HT1080 (cell line): ENCODE data around the gene EMC10. TPM values are rescaled to one million over a fixed set of nuclear protein-coding genes. Genes with fewer than 3 reads are reported as not detected.

ENCODE experiments used
- DNase-seq: peaks from one replicate; pipeline ENCODE4 v3.0.0-alpha.2; 2015; ENCODE audit warnings: low read depth
- total RNA-seq: library from RNA; depleted of rRNA; stranded (reverse); fragments of >200 nt; shearing (Covaris generic); gene quantifications from 2 replicates; pipeline ENCODE4 v1.2.3, GENCODE V29; 2014

EMC10 gene
- total RNA-seq, 1 experiment from 2014 or later, result 102 TPM

DNA sequence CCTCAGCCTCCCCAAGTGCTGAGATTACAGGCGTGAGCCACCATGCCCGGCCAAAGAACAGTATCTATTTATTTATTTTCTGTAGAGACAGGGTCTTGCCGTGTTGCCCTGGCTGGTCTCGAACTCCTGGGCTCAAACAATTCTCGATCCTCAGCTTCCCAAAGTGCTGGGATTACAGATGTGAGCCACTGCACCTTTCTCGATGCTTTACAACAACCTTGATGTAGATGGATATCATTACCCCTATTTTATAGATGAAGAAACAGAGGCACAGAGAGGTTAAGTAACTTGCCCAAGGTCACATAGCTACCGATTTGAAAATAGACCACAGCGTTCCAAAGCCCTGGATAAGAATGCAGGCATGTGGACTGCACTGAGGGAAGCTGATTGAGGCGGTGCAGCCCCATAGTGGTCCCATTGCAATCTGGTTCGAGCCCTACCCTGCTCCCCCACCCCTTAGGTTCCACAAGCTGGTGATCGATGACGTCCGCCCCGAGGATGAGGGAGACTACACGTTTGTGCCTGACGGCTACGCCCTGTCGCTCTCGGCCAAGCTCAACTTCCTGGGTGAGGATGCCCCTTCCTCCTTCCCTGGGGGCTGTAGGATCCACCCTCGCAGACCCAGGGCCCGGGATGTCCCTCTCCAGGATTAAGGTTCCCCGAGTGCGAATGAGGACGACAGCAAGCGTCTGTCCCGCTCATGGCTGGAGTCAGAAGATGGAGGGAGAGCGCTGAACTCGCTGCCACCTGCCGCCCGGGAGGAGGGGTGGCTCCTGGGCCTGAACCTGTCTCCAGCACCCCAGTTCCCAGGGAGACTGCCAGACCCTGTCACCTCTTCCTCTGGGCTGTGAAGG, 25.7 kb upstream of the EMC10 start:
- DNase-seq, result no peak

DNA sequence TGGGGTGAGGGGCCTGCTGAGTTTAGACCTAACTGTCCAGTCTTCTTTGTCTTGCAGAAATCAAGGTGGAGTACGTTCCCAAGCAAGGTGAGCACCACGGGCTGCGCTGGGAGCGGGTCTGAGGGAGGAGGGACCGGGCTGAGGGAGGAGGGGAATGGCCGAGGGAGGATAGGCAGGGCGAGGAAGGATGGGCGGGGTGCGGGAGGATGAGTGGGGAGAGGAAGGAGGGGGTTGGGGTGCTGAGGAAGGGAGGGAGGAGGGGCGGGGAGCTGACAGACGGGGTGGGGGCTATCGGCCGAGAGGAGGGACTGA, 25.1 kb upstream of the EMC10 start:
- no peak for DNase-seq

DNA sequence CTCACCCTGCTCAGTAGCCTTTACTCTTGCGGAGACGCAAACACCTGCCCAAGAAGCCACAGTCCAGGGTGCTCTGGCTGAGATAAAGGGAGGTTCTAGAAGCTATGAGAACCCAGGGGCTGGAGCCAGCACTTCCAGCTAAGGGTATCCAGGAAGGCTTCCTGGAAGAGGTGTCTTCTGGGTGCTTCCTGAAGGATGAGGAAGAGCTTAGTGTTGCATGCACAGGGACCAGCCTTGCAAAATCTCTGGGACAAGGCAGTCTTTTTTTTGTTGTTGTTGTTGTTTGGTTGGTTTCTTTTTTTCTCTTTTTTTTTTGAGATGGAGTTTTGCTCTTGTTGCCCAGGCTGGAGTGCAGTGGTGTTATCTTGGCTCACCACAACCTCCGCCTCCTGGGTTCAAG, 23.1 kb upstream of the EMC10 start:
- DNase-seq, result no peak

DNA sequence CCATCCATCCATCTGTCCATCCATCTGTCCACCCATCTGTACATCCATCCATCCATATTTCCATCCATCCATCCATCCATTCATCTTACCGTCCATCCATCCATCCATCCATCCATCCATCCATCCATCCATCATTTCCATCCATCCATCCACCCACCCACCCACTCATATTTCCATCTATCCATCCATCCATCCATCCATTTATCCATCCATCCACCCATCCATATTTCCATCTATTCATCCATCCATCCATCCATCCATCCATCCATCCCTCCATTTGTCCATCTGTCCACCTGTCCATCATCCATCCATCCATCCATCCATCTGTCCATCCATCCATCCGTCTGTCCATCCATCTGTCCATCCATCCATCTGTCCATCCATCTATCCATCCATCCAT, 20.3 kb upstream of the EMC10 start:
- no peak for DNase-seq

DNA sequence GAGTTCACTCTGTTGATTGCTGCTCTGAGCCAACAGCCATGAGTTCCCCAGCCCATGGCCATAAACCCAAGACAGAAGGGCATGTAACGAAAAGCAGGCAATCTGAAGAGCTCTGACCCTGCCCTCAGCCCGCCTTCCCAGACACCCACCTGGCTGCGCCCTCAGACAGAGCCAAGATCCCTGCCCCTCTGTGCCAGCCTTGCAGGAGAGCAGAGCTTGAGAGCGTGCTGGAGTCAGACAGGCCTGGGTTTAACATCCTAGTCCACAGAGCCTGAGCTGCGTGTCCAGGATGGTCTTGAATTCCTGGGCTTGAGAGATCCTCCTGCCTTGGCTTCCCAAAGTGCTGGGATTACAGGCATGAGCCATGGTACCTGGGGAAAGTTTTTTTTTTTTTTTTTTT, 19.0 kb upstream of the EMC10 start:
- DNase-seq, result no peak

DNA sequence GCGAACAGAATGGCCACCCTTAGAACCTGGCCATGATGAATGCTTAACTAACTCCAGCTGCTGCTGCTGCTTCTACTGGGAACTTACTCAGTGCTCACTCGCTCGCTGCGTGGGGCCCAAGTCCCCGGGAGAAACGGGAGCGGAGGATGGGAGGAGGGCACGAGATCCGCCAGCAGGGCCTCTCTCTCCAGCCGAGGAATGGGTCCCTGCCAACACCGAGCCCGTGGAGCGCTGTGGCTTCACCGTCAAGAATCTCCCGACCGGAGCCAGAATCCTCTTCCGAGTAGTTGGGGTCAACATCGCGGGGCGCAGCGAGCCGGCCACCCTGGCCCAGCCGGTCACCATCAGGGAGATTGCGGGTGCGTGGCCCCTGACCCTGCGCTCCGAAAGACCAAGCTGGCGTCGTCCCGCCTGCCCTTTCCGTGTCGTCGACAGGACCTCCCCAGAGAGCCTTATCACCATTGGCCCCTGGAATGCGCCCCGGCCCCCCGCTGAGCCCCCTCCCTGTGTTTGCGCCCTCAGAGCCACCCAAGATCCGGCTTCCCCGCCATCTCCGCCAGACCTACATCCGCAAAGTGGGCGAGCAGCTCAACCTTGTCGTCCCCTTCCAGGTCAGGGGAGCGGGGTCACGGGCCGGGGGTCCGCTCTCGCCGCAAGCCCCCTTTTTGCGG, 17.8 kb upstream of the EMC10 start:
- DNase-seq, result no peak

DNA sequence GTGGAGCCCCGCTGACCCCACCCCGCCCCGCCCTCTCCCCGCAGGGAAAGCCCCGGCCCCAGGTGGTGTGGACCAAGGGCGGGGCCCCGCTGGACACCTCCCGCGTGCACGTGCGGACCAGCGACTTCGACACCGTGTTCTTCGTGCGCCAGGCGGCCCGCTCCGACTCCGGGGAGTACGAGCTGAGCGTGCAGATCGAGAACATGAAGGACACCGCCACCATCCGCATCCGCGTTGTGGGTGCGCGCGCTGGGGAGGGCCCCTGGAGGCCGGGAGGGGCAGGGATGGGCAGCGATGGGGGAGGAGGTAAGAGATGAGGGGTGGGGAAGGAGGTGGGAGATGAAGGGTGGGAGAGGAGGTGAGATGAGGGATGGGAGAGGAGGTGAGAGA, 17.2 kb upstream of the EMC10 start:
- no peak for DNase-seq

DNA sequence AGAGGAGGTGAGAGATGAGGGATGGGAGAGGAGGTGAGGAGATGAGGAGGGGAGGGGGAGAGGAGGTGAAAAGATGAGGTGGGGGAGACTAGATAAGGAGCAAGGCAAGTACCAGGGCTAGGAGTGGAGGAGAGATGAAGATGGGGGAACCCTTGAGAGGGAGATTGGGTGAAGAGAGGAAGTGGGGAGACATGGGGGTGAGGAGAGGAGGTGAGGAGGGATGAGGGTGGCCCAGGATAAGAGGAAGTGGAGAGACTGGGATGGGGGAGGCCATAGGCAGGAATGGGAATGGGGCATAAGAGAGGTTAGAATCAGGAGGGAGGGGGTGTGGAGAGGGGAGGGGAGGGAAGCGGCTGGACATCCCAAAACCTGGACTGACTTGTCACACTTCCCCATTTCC, 16.7 kb upstream of the EMC10 start:
- no peak for DNase-seq

DNA sequence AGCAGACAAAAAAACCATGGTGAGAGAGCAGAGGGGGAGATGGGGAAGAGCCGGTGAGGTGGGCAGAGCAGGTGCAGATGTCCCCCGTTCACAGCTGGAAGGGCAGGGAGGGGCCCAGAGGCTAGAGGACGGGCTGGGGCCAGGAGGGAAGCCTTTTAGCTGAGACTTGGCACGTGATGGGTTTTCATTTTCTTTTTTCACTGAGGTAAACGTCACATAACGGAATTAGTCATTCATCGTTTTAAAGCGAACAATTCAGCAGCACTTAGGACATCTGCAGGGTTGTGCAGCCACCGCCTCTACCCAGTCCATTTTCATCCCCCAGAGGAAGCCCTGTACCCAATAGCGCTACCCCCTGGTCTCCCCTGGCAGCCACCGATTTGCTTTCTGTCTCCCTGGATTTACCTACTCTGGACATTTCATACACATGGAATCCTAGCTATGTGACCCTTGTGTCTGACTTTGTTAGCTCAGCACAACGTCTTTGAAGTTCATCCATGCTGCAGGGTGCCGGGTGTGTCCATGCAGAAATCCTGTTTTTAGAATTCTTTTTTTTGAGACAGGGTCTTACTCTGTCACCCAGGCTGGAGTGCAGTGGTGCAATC, 16.0 kb upstream of the EMC10 start:
- DNase-seq, result peak; percentile 67

DNA sequence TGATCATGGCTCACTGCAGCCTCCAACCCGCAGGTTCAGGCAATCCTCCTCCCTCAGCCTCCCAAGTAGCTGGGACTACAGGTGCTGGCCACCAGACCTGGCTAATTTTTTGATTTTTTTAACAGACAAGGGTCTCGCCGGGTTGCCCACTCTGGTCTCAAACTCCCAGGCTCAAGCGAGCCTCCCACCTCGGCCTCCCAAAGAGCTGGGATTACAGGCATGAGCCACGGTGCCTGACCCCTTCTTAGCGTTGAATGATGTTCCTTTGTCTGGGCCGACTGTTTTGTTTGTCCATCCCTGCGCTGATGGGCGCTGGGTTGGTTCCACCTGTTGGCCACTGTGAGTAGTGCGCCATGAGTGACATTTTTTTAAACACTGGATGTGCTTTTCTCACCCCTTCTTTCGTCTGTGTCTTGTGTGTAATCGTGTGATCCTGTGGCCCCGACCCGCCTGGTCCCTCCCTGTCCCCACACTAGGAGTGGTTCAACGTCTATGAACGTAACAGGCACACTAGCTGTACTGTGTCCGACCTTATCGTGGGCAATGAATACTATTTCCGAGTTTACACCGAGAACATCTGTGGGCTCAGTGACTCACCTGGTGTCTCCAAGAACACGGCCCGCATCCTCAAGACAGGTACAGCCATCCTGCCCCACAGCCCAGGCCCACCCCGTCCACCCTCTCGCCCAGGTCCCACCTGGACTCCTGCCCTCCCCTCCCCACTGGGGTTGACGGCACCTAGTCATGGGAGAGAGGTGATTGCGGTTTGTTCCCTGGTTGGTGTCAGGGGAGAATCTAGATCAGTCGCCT, 15.0 kb upstream of the EMC10 start:
- peak; percentile 69 for DNase-seq

DNA sequence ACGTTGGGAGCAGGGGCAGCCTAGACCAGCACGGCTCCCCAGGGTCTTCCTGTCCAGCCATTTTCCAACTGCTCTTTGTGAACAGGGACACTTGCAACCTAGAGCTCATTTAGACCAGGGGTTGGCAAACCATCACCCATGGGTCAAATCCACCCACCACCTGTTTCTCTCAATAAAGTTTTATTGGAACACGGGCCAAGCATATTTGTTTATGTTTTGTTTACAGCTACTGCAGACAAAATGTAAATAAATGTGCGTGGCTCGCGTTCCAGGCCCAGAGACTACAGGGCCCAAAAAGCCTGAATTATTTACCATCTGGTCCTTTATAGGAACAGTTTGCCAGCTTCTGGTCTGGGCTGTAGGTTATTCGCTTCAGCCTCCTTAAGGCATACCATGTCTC, 13.3 kb upstream of the EMC10 start:
- DNase-seq, result no peak

DNA sequence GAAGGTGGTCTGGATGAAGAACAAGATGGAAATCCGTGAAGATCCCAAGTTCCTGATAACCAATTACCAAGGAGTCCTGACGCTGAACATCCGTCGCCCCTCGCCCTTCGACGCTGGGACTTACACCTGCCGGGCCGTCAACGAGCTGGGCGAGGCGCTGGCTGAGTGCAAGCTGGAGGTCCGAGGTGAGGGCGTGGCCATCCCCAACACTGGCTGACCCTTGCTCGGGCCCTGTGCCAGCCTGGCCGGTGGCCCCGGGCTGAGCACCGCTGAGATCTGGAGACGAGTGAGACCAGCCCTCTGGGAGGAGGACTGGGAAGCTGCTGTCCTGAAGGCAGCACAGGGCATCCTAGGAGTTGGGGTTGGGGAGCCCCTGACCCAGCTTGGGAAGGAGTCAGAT, 12.0 kb upstream of the EMC10 start:
- no peak for DNase-seq

DNA sequence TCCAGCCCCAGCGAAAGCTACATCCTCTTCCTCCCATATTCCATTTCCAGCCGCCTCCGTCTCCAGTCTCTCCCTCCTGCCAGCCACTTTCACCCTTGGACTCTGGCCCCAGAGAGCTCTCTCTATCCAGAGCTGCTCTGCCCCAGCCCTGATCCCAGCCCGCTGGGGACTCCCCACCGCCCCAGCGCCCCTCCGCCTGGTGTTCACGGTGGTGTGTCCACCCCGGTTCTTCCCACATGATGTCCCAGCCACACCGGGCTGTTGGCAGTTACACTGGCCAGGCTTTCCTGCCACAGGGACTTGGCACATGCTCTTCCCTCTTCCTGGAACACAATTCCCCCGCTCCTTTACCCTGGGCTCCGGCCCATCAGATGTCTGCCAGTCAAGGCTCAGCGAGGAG, 11.3 kb upstream of the EMC10 start:
- no peak for DNase-seq

DNA sequence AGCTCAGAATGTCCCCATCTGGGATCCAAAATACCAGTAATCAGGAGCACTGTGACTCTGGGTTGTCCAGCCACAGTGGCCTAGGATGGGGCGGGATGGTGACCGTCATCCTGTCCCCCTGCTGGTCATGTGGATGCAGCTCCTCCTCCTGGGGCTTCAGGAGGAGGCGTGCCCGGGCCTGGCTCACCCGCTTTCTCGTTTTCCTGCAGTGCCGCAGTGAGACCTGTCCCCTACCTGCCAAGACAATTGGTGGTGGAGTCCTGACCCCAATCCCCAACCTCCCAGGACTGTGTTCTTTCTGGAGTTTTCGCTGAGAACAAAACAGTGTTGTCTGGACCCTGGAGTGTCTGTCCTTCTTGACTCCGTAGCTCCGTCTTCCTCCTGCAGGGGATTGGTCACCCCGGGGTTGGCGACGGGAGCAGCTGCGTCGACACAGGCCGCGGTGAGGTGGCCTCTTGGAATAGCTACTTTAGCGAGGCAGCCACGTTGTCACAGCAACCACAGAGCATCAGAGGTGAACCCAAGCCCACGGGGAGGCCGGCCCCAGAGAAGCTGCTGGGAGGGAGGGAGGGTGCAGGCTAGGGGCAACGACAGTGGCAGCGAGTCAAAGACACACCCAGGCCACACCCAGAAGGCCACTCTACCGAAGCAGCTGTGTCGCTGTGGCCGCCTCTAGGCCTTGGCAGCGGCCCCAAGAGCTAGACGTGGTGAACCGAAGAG, 10.2 kb upstream of the EMC10 start:
- DNase-seq, result no peak

DNA sequence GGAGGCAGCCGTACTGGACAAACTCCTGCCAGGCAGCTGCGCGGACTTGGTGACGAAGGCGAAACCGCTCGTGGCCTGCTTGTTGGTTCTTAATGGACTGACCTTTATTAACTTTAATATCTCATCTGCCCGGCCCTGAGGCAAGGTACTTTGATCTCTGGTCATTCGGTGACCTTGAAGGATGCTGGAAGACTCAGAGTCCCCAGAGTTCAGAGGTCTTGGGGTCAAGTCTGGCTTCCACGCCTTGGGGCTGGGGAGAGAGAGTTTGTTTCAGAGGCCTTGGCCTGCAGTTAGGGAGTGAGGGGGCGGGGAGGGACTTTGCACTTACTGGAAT, 9.6 kb upstream of the EMC10 start:
- no peak for DNase-seq

DNA sequence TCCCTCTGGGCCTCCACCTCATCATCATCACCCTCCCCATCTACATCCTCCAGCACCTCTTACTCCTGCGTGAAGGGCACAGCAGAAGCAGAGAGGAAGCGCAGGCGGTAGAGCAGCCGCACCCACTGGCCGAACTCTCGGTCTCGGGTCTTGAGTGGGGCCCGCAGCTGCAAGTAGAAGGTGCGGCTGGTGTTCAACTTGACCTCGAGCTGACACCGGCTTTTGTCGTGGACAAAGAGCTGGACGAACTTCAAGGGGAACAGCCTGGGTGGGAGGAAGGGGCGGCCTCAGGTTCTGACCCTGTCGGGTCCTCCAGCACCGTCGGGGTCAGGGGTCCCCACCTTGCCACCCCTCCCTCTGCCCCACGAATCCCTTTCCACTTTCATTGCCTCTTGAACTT, 8.7 kb upstream of the EMC10 start:
- no peak for DNase-seq

DNA sequence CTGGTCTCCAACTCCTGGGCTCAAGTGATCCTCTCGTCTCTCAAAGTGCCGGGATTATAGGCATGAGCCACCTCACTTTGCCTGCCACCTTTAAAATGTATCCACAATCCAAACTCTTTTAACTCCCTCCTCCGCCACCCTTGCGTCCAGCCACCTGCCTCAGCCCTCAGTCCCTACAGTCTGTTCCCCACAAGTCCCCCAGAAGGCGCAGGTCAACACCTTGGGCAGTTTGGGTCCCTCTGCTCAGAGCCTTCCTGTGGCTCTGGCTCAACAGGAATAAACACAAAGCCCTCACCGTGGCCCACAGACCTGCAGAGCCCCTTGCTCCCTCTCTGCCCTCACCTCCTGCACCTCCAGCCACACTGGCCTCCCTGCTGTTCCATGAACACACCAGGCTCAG, 7.5 kb upstream of the EMC10 start:
- no peak for DNase-seq

DNA sequence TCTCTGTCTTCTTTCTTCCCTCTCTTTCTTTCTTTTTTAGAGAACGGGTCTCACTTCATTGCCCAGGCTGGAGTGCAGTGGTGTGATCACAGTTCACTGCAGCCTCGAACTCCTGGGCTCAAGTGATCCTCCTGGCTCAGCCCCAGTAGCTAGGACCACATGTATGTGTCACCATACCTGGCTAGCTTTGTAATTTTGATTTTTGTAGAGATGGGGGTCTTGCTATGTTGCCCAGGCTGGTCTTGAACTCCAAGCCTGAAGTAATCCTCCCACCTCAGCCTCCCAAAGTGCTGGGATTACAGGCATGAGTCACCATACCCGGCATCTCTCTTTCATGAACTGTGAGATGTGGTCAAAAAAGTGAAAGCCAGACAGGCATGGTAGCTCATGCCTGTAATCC, 3.0 kb upstream of the EMC10 start:
- peak; percentile 40 for DNase-seq

DNA sequence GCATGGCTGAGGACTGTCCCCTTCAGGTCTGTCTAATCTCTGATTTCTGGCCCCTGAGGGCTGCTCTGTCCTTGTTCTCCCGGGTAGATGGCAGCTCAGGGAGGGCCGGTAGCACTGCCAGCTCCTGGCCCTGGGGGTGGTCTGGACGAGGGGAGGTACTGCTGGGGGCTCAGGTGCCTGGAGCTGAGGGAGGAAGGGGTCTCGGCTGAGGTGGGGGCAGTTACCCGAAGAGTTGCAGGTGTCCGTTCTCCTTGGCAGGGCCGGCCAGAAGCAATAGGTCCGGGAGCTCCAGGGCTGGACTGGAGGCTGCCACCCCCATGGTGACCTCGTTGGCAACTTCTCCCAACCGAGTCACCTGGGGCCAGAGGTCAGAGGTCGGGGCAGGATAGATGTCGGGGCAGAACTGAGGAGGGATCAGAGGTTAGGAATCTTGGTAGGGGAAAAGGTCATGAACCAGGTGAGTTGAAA, 1.2 kb upstream of the EMC10 start:
- DNase-seq, result no peak

DNA sequence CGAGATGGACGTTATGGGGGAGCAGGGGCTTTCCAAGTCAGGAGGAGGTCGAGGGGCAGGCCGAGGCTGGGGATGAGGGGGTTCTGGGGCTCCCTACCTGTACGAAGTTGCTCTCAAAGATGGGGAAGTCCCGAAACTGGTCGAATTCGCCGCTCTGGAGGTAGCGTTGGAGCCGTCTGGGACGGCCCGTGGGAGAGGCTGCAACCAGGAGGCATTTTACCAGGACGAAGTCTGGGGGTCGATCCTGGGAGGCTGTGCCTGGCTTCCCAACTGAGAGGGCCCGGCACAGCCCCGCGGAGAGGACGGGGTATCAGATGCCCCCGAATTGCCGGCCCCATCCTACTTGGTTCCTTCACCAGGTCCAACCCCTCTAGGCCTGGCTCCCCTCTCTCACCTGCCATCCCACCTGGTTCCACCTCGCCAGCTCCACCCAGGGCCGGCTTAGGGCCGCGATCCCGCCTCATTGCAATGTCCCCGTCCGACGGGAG, 527 bp upstream of the EMC10 start:
- no peak for DNase-seq

DNA sequence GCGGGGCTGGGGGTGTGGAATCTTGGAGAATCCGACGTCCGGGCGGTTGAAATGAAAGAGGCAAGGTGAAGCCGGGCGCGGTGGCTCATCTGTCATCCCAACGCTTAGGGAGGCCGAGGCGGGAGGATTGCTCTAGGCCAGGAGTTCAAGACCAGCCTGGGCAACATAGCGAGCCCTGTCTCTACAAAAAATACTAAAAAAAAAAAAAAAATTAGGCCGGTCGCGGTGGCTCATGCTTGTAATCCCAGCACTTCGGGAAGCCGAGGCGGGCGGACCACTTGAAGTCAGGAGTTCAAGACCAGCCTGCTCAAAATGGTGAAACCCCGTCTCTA, 566 bp downstream of the EMC10 start:
- DNase-seq, result no peak
